Measurements from ENCODE around the gene KCTD17. TPM values are rescaled to one million over a fixed set of nuclear protein-coding genes. Genes with fewer than 3 reads are reported as not detected.
A peak's percentile ranks its signal among the peaks of the same experiment; 100 is the strongest.

The KCTD17 gene
- total RNA-seq, 1 experiment from 2014 or later, result 29.5 TPM

DNA sequence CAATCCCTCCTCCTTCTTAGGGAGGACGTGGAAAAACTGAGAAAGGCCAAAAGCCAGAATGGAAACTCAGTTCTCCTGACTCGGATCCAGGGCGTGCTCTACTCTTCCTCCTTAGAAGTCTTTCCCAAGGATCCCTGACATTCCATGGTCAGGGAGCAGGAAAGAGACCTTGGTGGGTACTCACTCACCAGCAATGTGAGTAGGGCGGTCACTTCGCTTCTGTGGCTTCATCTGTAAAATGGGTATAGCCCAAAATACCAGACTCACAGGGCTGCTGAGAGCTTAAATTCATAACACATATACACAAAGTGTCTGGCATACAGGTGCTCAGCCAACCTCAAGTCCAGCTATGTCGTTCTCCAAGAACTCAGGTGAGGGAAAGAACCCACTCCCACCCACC is 629 bp upstream of the KCTD17 start:
- H4K20me1 ChIP-seq (ENCODE audit: insufficient read depth), result no peaks in the 10 kb centered on the region
- TF ChIP-seq EZH2 (IDR thresholded peaks at IDR 0.05; ENCODE audit: low read depth) (no peak), CTCF (conservative IDR thresholded peaks at IDR 0.05) (no peak)
- H3K36me3 ChIP-seq (ENCODE audit: low read depth), result no peaks in the 10 kb centered on the region
- H3K79me2 ChIP-seq (ENCODE audit: low read depth), result no peaks in the 10 kb centered on the region
- no peaks in the 10 kb centered on the region for H3K9me3 ChIP-seq (ENCODE audit: insufficient read depth, low read depth)
- BruUV-seq (replicated peaks), result no TSS peak
- no peak overlapping the region for H3K4me3 ChIP-seq
- H3K27ac ChIP-seq, result no peak overlapping the region
- ChIA-PET CTCF (interaction anchor here (0.6 to 0.7 kb wide), 2 partner anchors 9 to 121 kb away, joined by 4 to 12 read pairs; no protein-coding TSS in a partner anchor), POLR2A (ENCODE audit: unreplicated experiment) (interaction anchor here (0.6 to 1.0 kb wide), 5 partner anchors 9 to 796 kb away, joined by 3 to 6 read pairs (median 4); partner anchors contain the start of gene IFT27)
- H3F3A ChIP-seq (ENCODE audit: insufficient read depth, low read depth), result no peaks in the 10 kb centered on the region
- no peaks in the 10 kb centered on the region for H3K9me2 ChIP-seq (ENCODE audit: insufficient read depth)
- peak overlapping the region; percentile 88; the same call in 1 of the 2 replicates for H3K4me2 ChIP-seq
- no peak overlapping the region for H2AFZ ChIP-seq
- no peak for DNase-seq
- peaks cover 7% of the 10 kb centered on the region; the same call in 1 of the 2 replicates for H3K4me1 ChIP-seq (replicated peaks; ENCODE audit: insufficient read depth)
- intact Hi-C loops (cut with micrococcal nuclease; ENCODE audit: unreplicated experiment), result no loop called here
- H3K27me3 ChIP-seq (ENCODE audit: insufficient read depth, low read depth), result no peaks in the 10 kb centered on the region

GRCh38 chr22:37052386-37053309 is 1.1 kb downstream of the KCTD17 start:
- TF ChIP-seq EZH2 (IDR thresholded peaks at IDR 0.05; ENCODE audit: low read depth) (no peak), CTCF (conservative IDR thresholded peaks at IDR 0.05) (no peak)
- DNase-seq, result no peak
- Histone ChIP-seq H3K36me3 (ENCODE audit: low read depth) (no peaks in the 10 kb centered on the region), H3K27me3 (ENCODE audit: insufficient read depth, low read depth) (no peaks in the 10 kb centered on the region), H3K27ac (no peak overlapping the region), H3K79me2 (ENCODE audit: low read depth) (no peaks in the 10 kb centered on the region), H3K4me3 (peak overlapping the region; percentile 87), H3K4me2 (peak overlapping the region; percentile 88), H2AFZ (no peak overlapping the region), H3K9me3 (ENCODE audit: insufficient read depth, low read depth) (no peaks in the 10 kb centered on the region), H3F3A (ENCODE audit: insufficient read depth, low read depth) (no peaks in the 10 kb centered on the region), H3K9me2 (ENCODE audit: insufficient read depth) (no peaks in the 10 kb centered on the region), H4K20me1 (ENCODE audit: insufficient read depth) (no peaks in the 10 kb centered on the region), H3K4me1 (replicated peaks; ENCODE audit: insufficient read depth) (peaks cover 7% of the 10 kb centered on the region; the same call in 1 of the 2 replicates)
- CTCF ChIA-PET, result no interaction called here
- intact Hi-C loops (cut with micrococcal nuclease; ENCODE audit: unreplicated experiment), result loop anchor here (1.0 kb wide), 1 partner anchor 47 kb away; no protein-coding TSS in a partner anchor
- POLR2A ChIA-PET (ENCODE audit: unreplicated experiment), result interaction anchor here (0.6 kb wide), 2 partner anchors 47 to 393 kb away, joined by 3 to 6 read pairs; no protein-coding TSS in a partner anchor
- TSS peak; percentile 37 for BruUV-seq (replicated peaks)

GRCh38 chr22:37053310-37054055 is 1.9 kb downstream of the KCTD17 start:
- ChIA-PET CTCF (no interaction called here), POLR2A (ENCODE audit: unreplicated experiment) (interaction anchor here (0.7 kb wide), 1 partner anchor 193 kb away, joined by 4 read pairs; no protein-coding TSS in a partner anchor)
- Histone ChIP-seq H3K4me1 (replicated peaks; ENCODE audit: insufficient read depth) (peaks cover 7% of the 10 kb centered on the region; the same call in 1 of the 2 replicates), H3F3A (ENCODE audit: insufficient read depth, low read depth) (no peaks in the 10 kb centered on the region), H3K36me3 (ENCODE audit: low read depth) (no peaks in the 10 kb centered on the region), H3K9me3 (ENCODE audit: insufficient read depth, low read depth) (no peaks in the 10 kb centered on the region), H2AFZ (no peak overlapping the region), H3K9me2 (ENCODE audit: insufficient read depth) (no peaks in the 10 kb centered on the region), H3K27me3 (ENCODE audit: insufficient read depth, low read depth) (no peaks in the 10 kb centered on the region), H3K4me3 (no peak overlapping the region), H3K27ac (no peak overlapping the region), H4K20me1 (ENCODE audit: insufficient read depth) (no peaks in the 10 kb centered on the region), H3K79me2 (ENCODE audit: low read depth) (no peaks in the 10 kb centered on the region), H3K4me2 (no peak overlapping the region)
- no peak for TF ChIP-seq CTCF (conservative IDR thresholded peaks at IDR 0.05)
- TF ChIP-seq EZH2 (IDR thresholded peaks at IDR 0.05; ENCODE audit: low read depth), result no peak
- intact Hi-C loops (cut with micrococcal nuclease; ENCODE audit: unreplicated experiment), result no loop called here
- no TSS peak for BruUV-seq (replicated peaks)
- no peak for DNase-seq

Measured in PC-9 (cell line).